Astrocyte of the spinal cord (primary cell): ENCODE results near the gene PPP1R14D.

Experiments used
- DNase-seq: peaks from one replicate; pipeline ENCODE4 v3.0.0; 2011; ENCODE audit warnings: low read depth, low spot score
- H3K4me3 ChIP-seq: 2 replicates; pipeline ENCODE4 v1.5.1; 2011; ENCODE audit warnings: low read depth, mild to moderate bottlenecking, low read length, moderate library complexity
- CTCF ChIP-seq: IDR thresholded peaks from 2 replicates; pipeline ENCODE4 v1.5.1; 2012; ENCODE audit warnings: low read depth, mild to moderate bottlenecking, low read length, inconsistent platforms
- in situ Hi-C: cut with HindIII; loops from 2 replicates; pipeline ENCODE4 v1.10.0; 2017; ENCODE audit warnings: low sequenced_read_pairs

The PPP1R14D gene

GRCh38 chr15:40852529-40852928 lies 24.0 kb upstream of the PPP1R14D start:
- no peak for TF ChIP-seq CTCF
- no peak for DNase-seq
- in situ Hi-C loops, result no loop called here
- no peak overlapping the region for H3K4me3 ChIP-seq

GRCh38 chr15:40850576-40851112 lies 22.1 kb upstream of the PPP1R14D start:
- no peak for TF ChIP-seq CTCF
- no peak overlapping the region for H3K4me3 ChIP-seq
- in situ Hi-C loops, result no loop called here
- DNase-seq, result no peak

GRCh38 chr15:40847223-40847961 lies 18.9 kb upstream of the PPP1R14D start:
- no peak overlapping the region for H3K4me3 ChIP-seq
- no peak for TF ChIP-seq CTCF
- in situ Hi-C loops, result no loop called here
- DNase-seq, result no peak

- H3K4me3 ChIP-seq, result no peak overlapping the region
- in situ Hi-C loops, result no loop called here
- DNase-seq, result no peak
- no peak for TF ChIP-seq CTCF
Observed at GRCh38 chr15:40846841-40847222, 18.3 kb upstream of the PPP1R14D start.

- no peak overlapping the region for H3K4me3 ChIP-seq
- in situ Hi-C loops, result no loop called here
- no peak for DNase-seq
- TF ChIP-seq CTCF, result no peak
Observed at GRCh38 chr15:40845511-40846284, 17.2 kb upstream of the PPP1R14D start.

- no peak overlapping the region for H3K4me3 ChIP-seq
- DNase-seq, result no peak
- TF ChIP-seq CTCF, result no peak
- in situ Hi-C loops, result no loop called here
Observed at GRCh38 chr15:40845036-40845435, 16.5 kb upstream of the PPP1R14D start.
